HG03342 (cell line): ENCODE results near the gene BAHCC1.

Experiments used
- ATAC-seq: cut with Tn5 transposase; IDR thresholded peaks from one replicate; pipeline ENCODE4 v1.9.1; 2021; ENCODE audit warnings: mild to moderate bottlenecking, moderate library complexity; ENCODE audit not compliant: unreplicated experiment

Gene BAHCC1

GRCh38 chr17:81438688-81439087, 43.4 kb downstream of the BAHCC1 start:
- no peak for ATAC-seq

- ATAC-seq: no peak
Observed at GRCh38 chr17:81440051-81440471, 44.8 kb downstream of the BAHCC1 start.

GRCh38 chr17:81440511-81441244, 45.4 kb downstream of the BAHCC1 start:
- ATAC-seq: no peak

GRCh38 chr17:81442791-81443190, 47.5 kb downstream of the BAHCC1 start:
- ATAC-seq: no peak

GRCh38 chr17:81443269-81443668, 48.0 kb downstream of the BAHCC1 start:
- no peak for ATAC-seq

DNA sequence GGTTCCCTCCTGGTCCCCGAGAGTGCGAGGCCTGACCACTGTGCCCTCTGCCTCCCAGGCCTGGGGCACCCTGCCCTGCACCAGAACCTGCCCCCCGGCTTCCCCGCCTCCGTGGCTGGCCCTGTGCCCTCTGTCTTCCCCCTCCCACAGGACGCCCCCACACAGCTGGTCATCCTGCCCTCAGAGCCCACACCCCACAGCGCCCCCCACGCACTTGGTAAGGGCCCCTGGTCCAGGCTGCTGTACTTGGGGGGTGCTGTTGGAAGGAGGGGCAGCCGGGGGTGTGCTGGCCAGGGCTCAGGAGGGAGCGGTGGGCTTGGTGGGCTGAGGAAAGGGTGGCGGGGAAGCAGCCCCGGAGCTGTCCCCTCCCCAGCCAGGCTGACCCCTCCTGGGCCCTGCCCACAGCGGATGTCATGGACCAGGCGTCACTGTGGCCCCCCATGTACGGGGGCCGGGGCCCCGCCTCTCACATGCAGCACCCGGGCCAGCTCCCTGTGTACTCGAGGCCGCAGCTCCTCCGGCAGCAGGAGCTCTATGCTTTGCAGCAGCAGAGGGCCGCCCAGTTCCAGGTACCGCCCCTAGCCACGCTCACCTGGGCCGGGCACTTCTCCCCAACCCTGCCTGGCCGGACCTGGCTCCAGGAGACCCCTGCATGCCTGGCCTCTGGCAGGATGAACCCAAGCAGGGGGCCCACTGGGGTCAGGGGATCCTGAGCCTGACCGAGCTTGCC, 49.5 kb downstream of the BAHCC1 start:
- ATAC-seq: no peak

- ATAC-seq: no peak
Observed at GRCh38 chr17:81445642-81446503, 50.6 kb downstream of the BAHCC1 start.

GRCh38 chr17:81447331-81447933, 52.2 kb downstream of the BAHCC1 start:
- ATAC-seq: no peak

DNA sequence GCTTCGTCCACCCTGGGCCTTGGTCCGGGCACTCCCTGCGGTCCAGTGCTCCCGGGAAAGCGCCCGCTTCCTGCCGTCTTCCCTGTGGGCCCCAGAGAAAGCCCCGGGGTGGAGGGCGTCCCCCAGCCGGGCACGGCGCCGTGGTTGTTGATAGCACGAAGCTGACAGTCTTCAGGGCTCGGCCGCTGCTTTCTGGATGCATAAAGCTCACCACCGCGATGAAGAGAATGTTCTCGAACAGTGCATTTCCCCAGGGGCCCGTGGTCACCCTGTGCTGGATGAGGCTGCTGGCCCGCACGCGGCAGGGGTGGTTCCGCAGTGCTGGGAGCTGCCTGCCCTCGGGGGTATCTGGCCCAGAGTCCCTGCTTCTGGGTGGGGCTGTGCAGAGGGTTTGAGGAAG, 53.2 kb downstream of the BAHCC1 start:
- ATAC-seq: no peak

DNA sequence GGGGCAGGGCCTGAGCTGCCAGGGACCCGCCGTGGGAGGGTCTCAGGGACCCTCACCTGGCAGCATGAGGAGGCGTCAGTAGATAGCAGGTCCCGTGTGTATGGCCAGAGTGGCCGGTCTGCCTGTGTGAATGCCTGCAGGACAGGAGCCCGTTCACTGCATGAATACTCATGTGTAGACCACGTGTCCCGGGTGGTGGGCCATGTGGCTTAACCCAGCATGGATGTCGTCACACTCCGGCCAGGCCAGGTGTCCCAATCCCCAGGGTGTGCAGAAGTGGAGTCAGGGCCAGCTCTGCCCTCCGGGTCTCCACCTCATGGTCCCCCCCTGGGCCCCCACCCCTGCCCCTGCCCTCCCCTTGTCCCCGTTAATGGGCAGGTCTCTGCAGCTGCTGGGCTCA, 53.7 kb downstream of the BAHCC1 start:
- ATAC-seq: no peak

- no peak for ATAC-seq
Observed at GRCh38 chr17:81449351-81449750, 54.1 kb downstream of the BAHCC1 start.

DNA sequence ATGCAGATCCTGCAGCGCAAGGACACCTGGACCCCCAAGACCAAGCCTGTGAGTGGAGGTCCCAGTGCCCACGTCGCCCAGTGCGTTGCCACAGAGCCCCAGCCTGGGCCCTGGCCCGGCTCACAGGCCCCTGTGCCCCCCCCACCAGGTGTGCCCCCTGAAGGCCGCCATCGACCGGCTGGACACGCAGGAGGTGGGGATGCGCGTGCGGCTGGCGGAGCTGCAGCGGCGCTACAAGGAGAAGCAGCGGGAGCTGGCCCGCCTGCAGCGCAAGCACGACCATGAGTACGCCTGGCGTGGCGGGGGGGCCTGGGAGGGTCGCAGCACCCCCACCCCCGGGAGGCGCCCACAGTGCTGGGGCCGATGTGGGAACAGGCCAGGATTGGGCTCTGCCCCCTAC, 56.6 kb downstream of the BAHCC1 start:
- no peak for ATAC-seq

GRCh38 chr17:81452551-81452950, 57.3 kb downstream of the BAHCC1 start:
- no peak for ATAC-seq

GRCh38 chr17:81453076-81453475, 57.8 kb downstream of the BAHCC1 start:
- ATAC-seq: no peak

GRCh38 chr17:81453712-81454111, 58.5 kb downstream of the BAHCC1 start:
- ATAC-seq: no peak

GRCh38 chr17:81454473-81454872, 59.2 kb downstream of the BAHCC1 start:
- no peak for ATAC-seq

- no peak for ATAC-seq
Observed at GRCh38 chr17:81455387-81455786, 60.1 kb downstream of the BAHCC1 start.

GRCh38 chr17:81456091-81456490, 60.8 kb downstream of the BAHCC1 start:
- ATAC-seq: no peak

- ATAC-seq: no peak
Observed at GRCh38 chr17:81456798-81457197, 61.5 kb downstream of the BAHCC1 start.

DNA sequence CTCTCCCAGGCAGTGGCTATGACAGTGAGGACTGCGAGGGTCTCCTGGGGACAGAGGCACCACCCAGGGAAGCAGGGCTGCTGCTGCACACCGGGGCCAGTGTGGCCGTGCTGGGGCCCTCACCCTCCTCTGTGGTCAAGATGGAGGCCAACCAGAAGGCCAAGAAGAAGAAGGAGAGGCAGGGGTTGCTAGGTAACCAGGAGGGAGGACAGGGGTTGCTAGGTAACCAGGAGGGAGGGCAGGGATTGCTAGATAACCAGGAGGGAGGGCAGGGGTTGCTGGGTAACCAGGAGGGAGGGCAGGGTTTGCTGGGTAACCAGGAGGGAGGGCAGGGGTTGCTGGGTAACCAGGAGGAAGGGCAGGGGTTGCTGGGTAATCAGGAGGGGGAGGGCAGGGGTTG, 62.1 kb downstream of the BAHCC1 start:
- no peak for ATAC-seq

GRCh38 chr17:81457917-81458555, 62.8 kb downstream of the BAHCC1 start:
- ATAC-seq: no peak
